AG04450 (cell line): ENCODE results near the gene CCNI. TPM values are rescaled to one million over a fixed set of nuclear protein-coding genes. Genes with fewer than 3 reads are reported as not detected.
"Not testable (repeated sequence)": the region's sequence is repeated elsewhere in the genome, so short reads cannot be mapped to it uniquely, and the experiment has no call there.

Experiments
- CTCF ChIA-PET: fragments of 300-600, 350-600 bp; formaldehyde crosslinking; extraction: SDS; loops from one replicate; lab custom pipeline; 2022; ENCODE audit warnings: antibody characterized with exemption, inconsistent platforms; lab: Charles Lee
- POLR2A ChIA-PET: fragments of 350-600 bp; formaldehyde crosslinking; extraction: SDS; loops from one replicate; lab custom pipeline; 2021; ENCODE audit warnings: antibody characterized with exemption, inconsistent platforms; lab: Yijun Ruan, JAX
- DNase-seq: peaks from one replicate; pipeline ENCODE4 v3.0.0-alpha.2; 2011; ENCODE audit warnings: low read depth, low spot score
- H3K27ac ChIP-seq: one replicate; pipeline ENCODE4 v1.5.1; 2012; ENCODE audit warnings: low read depth, low read length, control low read depth
- H3K27me3 ChIP-seq: one replicate; pipeline ENCODE4 v1.6.0; 2012; ENCODE audit warnings: low read length; ENCODE audit not compliant: control insufficient read depth, insufficient read depth
- H3K4me3 ChIP-seq: 2 replicates; pipeline ENCODE4 v1.5.1; 2011; ENCODE audit warnings: mild to moderate bottlenecking, low read depth, low read length, control low read depth
- H3K9me3 ChIP-seq: 2 replicates; pipeline ENCODE4 v1.5.1; 2012; ENCODE audit warnings: low read length; ENCODE audit not compliant: control insufficient read depth, insufficient read depth
- polyA plus RNA-seq: library from polyadenylated mRNA; depleted of rRNA; stranded (reverse); fragments of >200 nt; gene quantifications from 2 replicates; pipeline ENCODE4 v1.2.3, GENCODE V29; 2011
- TF ChIP-seq, protein P1 (sequence below): IDR thresholded peaks from 2 replicates; pipeline ENCODE4 v1.5.1; 2011; ENCODE audit warnings: low read depth, low read length, control low read depth, inconsistent platforms

The CCNI gene
- polyA plus RNA-seq, 1 experiment = 226 TPM

DNA sequence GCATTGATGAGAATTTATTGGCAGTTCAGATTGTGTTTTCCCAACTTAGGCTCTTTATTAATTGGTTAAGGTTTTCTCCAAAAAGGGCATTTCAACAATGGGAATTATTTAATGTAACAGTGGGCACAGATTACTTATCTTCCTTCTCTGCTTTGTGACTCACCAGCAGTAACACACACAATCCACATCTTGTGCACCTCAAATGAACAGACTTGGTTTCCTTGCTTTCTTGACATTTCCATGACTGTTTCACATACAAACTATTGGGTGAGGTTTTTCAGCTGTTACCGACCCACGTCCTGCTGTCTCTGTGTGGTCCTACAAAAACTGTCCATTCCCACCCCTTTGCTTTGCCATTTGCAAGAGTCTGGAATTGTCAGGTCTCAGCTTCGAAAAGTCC, 38.1 kb downstream of the CCNI start:
- H3K9me3 ChIP-seq = no peaks in the 10 kb centered on the region
- H3K27ac ChIP-seq = peak overlapping the region; percentile 23
- TF ChIP-seq, protein P1, sequence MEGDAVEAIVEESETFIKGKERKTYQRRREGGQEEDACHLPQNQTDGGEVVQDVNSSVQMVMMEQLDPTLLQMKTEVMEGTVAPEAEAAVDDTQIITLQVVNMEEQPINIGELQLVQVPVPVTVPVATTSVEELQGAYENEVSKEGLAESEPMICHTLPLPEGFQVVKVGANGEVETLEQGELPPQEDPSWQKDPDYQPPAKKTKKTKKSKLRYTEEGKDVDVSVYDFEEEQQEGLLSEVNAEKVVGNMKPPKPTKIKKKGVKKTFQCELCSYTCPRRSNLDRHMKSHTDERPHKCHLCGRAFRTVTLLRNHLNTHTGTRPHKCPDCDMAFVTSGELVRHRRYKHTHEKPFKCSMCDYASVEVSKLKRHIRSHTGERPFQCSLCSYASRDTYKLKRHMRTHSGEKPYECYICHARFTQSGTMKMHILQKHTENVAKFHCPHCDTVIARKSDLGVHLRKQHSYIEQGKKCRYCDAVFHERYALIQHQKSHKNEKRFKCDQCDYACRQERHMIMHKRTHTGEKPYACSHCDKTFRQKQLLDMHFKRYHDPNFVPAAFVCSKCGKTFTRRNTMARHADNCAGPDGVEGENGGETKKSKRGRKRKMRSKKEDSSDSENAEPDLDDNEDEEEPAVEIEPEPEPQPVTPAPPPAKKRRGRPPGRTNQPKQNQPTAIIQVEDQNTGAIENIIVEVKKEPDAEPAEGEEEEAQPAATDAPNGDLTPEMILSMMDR = no peak
- POLR2A ChIA-PET = interaction anchor here (0.7 kb wide), 1 partner anchor 30 kb away, joined by 4 read pairs; no protein-coding TSS in a partner anchor
- no peaks in the 10 kb centered on the region for H3K27me3 ChIP-seq
- CTCF ChIA-PET = interaction anchor here (0.6 to 2.0 kb wide), 4 partner anchors 51 to 526 kb away, joined by 3 to 6 read pairs (median 3); no protein-coding TSS in a partner anchor
- DNase-seq = no peak
- no peak overlapping the region for H3K4me3 ChIP-seq

DNA sequence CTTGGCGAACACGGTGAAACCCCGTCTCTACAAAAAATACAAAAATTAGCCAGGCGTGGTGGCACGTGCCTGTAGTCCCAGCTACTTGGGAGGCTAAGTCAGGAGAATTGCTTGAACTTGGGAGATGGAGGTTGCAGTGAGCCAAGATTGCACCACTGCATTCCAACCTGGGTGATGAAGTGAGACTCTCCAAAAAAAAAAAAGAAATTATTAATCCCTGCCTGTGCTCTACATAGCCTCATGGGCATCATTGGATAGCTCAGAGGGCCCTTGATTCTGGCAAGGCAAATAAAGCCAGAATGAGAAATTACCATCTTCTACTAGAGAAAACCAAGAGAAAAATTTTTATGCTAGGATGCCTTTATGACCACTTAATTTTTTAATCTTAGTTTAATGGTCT, 38.6 kb downstream of the CCNI start:
- not testable (repeated sequence) for DNase-seq, H3K9me3 ChIP-seq, H3K27me3 ChIP-seq, H3K4me3 ChIP-seq
- peak overlapping the region; percentile 35 for H3K27ac ChIP-seq
- POLR2A ChIA-PET = interaction anchor here (0.6 to 1.7 kb wide), 4 partner anchors 19 to 284 kb away, joined by 3 to 5 read pairs (median 4); no protein-coding TSS in a partner anchor
- CTCF ChIA-PET = interaction anchor here (0.7 to 2.0 kb wide), 4 partner anchors 8 to 167 kb away, joined by 3 to 7 read pairs (median 4); no protein-coding TSS in a partner anchor

DNA sequence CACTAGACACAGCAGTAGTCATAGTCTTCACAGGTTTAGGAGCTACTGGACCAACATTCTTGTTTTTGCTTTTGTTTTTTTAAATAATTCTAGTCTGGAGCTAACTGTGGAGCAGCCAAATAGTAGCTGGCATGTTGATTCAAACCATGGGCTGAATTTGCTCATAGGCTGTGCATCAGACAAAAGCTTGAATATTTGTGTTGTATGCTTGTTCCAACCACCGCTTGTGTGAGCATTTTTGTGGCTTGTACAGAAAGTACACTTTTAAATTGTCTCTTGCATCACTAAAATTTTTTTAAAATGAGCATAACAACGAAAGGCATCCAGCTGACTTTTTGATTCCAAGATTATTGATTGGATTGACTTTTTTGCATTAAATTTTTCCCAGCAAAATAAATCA, 39.6 kb downstream of the CCNI start:
- Histone ChIP-seq H3K9me3 (no peaks in the 10 kb centered on the region), H3K27ac (no peak overlapping the region), H3K27me3 (no peaks in the 10 kb centered on the region), H3K4me3 (no peak overlapping the region)
- TF ChIP-seq, protein P1 = no peak
- ChIA-PET POLR2A (interaction anchor here (0.7 to 1.7 kb wide), 9 partner anchors 18 to 283 kb away, joined by 3 to 10 read pairs (median 3); partner anchors contain the start of gene SEPTIN11), CTCF (interaction anchor here (0.9 to 1.7 kb wide), 3 partner anchors 9 to 167 kb away, joined by 3 to 7 read pairs (median 4); no protein-coding TSS in a partner anchor)
- DNase-seq = peak; percentile 78

DNA sequence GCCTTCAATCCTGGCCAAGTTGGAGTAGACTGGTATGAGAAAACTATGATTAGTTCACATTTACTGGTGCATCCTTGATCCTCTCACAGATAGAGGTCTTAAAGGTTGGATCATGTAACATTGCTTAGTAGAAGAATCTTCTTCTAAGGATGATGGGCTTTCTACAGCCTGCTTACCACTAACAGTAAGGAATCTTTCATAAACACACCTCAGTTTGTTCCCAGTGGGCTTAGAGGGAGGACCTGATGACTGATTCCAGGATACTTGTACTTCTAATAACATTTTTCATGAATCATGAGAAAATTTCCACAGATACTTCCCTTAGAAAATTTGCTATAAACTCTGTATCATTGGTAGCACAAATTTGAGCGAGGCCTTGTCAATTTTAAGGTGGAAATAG, 40.6 kb downstream of the CCNI start:
- DNase-seq = no peak
- TF ChIP-seq, protein P1 = no peak
- H3K4me3 ChIP-seq = no peak overlapping the region
- ChIA-PET CTCF (interaction anchor here (1.1 to 2.5 kb wide), 2 partner anchors 10 to 12 kb away, joined by 3 to 7 read pairs; no protein-coding TSS in a partner anchor), POLR2A (interaction anchor here (0.6 kb wide), 1 partner anchor 255 kb away, joined by 3 read pairs; no protein-coding TSS in a partner anchor)
- peak overlapping the region; percentile 54 for H3K27ac ChIP-seq
- no peaks in the 10 kb centered on the region for H3K27me3 ChIP-seq
- H3K9me3 ChIP-seq = no peaks in the 10 kb centered on the region

DNA sequence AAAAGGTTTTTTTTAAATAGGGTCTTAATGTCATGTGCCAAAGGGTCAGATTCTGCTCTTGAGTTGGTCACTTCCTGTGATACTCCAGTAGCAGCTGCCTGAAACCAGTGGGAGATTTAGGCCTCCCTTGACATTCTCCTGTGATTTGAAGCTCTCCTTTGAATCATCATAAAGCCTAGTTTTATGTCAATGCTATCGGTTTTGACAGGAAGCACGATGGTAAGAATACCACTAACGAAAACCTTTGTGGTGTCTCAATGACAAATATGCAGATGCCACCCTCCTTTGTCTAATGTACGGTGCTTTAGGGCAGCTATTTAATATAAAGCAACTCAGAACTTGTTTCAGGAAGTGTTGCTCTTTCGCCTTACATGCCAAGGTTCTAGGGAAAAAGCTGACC, 44.2 kb downstream of the CCNI start:
- TF ChIP-seq, protein P1 = no peak
- ChIA-PET POLR2A (no interaction called here), CTCF (interaction anchor here (1.2 to 1.9 kb wide), 3 partner anchors 14 to 527 kb away, joined by 3 to 6 read pairs (median 5); no protein-coding TSS in a partner anchor)
- Histone ChIP-seq H3K9me3 (no peaks in the 10 kb centered on the region), H3K27ac (no peak overlapping the region), H3K27me3 (no peaks in the 10 kb centered on the region), H3K4me3 (no peak overlapping the region)
- DNase-seq = no peak

DNA sequence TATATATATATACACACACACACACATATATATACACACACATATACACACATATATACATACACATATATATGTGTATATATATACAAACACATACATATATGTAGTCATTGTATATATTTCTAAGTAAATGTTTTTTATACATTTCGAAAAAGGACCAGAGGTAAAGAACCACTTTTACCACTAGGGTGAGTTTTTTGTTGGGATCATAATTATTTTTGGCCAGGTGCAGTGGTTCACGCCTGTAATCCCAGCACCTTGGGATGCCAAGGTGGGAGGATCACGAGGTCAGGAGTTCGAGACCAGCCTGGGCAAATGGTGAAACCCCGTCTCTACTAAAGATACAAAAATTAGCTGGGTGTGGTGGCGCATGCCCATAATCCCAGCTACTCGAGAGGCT, 46.0 kb downstream of the CCNI start:
- H3K27me3 ChIP-seq, H3K9me3 ChIP-seq, DNase-seq, H3K27ac ChIP-seq, POLR2A ChIA-PET, H3K4me3 ChIP-seq: not testable (repeated sequence)
- CTCF ChIA-PET = interaction anchor here (0.7 to 1.8 kb wide), 3 partner anchors 11 to 879 kb away, joined by 3 to 8 read pairs (median 3); no protein-coding TSS in a partner anchor
